B cell (primary cell): ENCODE measurements around the gene DDO.

Experiments
- EZH2 ChIP-seq: IDR thresholded peaks from 2 replicates; pipeline ENCODE4 v1.6.1; 2012; ENCODE audit warnings: borderline replicate concordance, low read depth, mild to moderate bottlenecking, moderate library complexity, low read length; ENCODE audit not compliant: insufficient read depth, poor library complexity, severe bottlenecking
- TF ChIP-seq, protein P1 (sequence below): fragments of 200-600 bp; IDR thresholded peaks from one replicate; pipeline ENCODE4 v1.8.0; 2022; ENCODE audit warnings: antibody characterized with exemption, mild to moderate bottlenecking

DNA sequence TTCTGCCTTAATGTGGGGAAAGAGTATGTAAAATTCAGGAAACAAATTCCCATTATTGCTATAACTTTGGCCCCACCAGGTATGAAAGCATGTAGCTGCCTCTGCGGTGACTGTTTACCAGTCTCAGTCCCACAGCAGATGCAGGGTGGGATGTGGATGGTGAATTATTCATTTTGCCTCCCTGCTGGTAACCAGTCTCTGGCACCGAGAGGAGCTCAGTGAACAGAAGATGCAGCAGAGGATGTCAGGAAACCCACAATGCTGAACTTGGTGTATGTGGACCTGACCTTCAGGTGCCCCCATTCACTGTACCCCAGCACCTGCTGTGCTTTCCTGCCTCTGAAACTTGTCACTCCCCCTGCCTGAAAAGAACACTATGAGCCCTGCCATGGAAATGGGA is 48.4 kb downstream of the DDO start:
- no peak for TF ChIP-seq EZH2
- TF ChIP-seq, protein P1, sequence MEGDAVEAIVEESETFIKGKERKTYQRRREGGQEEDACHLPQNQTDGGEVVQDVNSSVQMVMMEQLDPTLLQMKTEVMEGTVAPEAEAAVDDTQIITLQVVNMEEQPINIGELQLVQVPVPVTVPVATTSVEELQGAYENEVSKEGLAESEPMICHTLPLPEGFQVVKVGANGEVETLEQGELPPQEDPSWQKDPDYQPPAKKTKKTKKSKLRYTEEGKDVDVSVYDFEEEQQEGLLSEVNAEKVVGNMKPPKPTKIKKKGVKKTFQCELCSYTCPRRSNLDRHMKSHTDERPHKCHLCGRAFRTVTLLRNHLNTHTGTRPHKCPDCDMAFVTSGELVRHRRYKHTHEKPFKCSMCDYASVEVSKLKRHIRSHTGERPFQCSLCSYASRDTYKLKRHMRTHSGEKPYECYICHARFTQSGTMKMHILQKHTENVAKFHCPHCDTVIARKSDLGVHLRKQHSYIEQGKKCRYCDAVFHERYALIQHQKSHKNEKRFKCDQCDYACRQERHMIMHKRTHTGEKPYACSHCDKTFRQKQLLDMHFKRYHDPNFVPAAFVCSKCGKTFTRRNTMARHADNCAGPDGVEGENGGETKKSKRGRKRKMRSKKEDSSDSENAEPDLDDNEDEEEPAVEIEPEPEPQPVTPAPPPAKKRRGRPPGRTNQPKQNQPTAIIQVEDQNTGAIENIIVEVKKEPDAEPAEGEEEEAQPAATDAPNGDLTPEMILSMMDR: no peak
